ENCODE data around the gene HOXA10.

DNA sequence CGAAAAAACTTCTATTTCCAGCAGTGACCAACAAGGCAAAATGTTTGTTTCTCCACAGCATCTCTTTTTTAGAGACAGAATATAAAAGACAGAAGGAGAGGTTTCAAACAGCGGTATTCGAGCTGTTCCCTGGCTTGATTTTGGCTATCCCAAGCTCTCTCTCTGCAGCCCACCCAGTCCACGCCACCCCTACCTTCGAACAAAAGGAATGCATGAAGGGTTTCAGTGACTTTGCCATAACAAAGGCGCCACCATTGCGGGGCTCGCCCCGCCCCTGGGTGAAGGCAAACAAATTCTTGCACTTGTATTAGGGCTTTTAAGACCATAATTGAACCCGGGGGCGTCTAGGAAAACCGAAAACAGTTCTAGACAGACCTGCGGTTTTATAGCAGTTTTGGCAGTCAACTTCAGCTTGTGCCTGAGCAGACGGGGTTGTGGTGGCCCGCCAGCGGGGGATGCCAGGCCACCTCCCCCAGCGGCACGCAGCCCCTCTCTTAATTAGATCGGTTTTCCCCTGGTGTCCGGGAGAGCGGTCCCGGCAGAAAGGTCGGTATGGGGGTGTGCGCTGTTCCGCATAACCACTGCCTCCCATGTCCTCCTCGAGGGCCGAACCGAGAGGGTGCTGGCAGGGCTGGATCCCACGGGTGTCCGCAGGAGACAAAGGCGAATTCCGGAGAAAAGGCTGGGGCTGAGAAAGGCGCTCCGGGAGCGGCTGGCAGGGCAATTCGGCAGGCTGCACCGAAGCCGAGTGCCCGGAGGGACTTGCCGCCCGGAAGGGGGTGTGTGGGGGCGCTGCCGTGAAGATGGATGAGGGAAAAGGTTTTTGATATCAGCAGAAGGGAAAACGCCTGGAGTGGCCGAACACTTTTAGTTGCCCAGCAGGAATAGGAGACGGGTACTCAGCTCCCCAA lies 13.6 kb upstream of the HOXA10 start:
- TF ChIP-seq, protein P1, sequence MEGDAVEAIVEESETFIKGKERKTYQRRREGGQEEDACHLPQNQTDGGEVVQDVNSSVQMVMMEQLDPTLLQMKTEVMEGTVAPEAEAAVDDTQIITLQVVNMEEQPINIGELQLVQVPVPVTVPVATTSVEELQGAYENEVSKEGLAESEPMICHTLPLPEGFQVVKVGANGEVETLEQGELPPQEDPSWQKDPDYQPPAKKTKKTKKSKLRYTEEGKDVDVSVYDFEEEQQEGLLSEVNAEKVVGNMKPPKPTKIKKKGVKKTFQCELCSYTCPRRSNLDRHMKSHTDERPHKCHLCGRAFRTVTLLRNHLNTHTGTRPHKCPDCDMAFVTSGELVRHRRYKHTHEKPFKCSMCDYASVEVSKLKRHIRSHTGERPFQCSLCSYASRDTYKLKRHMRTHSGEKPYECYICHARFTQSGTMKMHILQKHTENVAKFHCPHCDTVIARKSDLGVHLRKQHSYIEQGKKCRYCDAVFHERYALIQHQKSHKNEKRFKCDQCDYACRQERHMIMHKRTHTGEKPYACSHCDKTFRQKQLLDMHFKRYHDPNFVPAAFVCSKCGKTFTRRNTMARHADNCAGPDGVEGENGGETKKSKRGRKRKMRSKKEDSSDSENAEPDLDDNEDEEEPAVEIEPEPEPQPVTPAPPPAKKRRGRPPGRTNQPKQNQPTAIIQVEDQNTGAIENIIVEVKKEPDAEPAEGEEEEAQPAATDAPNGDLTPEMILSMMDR (IDR thresholded peaks at IDR 0.05) = no peak
- no peak for TF ChIP-seq POLR2A (IDR thresholded peaks at IDR 0.05)
- TF ChIP-seq EP300 (IDR thresholded peaks at IDR 0.05) = no peak
